NT2/D1 (cell line): ENCODE data around the gene FAM47E.
"Not testable (repeated sequence)": the region's sequence is repeated elsewhere in the genome, so short reads cannot be mapped to it uniquely, and the experiment has no call there.

Experiments
- DNase-seq: peaks from one replicate; pipeline ENCODE4 v3.0.0-alpha.2; 2011; ENCODE audit warnings: low read depth, low spot score
- H3K27me3 ChIP-seq: 2 replicates; pipeline ENCODE4 v1.6.0; 2011; ENCODE audit warnings: mild to moderate bottlenecking; ENCODE audit not compliant: insufficient read length, insufficient read depth
- H3K36me3 ChIP-seq: 2 replicates; pipeline ENCODE4 v1.6.1; 2011; ENCODE audit warnings: mild to moderate bottlenecking, low read length, mixed read lengths; ENCODE audit not compliant: insufficient read depth, insufficient read length
- H3K4me1 ChIP-seq: 2 replicates; pipeline ENCODE4 v1.5.1; 2011; ENCODE audit not compliant: insufficient read depth, insufficient read length
- H3K4me3 ChIP-seq: 2 replicates; pipeline ENCODE4 v1.5.1; 2011; ENCODE audit warnings: low read depth; ENCODE audit not compliant: insufficient read length
- H3K9ac ChIP-seq: 2 replicates; pipeline ENCODE4 v1.6.0; 2011; ENCODE audit warnings: low read depth; ENCODE audit not compliant: insufficient read length
- H3K9me3 ChIP-seq: 2 replicates; pipeline ENCODE4 v1.5.1; 2011; ENCODE audit warnings: mild to moderate bottlenecking, low read length; ENCODE audit not compliant: insufficient read depth
- SUZ12 ChIP-seq: IDR thresholded peaks from 2 replicates; pipeline ENCODE4 v1.6.1; 2011; ENCODE audit not compliant: insufficient read length, insufficient read depth; ENCODE audit errors: extremely low read depth
- YY1 ChIP-seq: IDR thresholded peaks from 2 replicates; pipeline ENCODE4 v1.6.1; 2011; ENCODE audit not compliant: insufficient read length, insufficient read depth
- ZNF274 ChIP-seq: IDR thresholded peaks from 2 replicates; pipeline ENCODE4 v1.6.1; 2011; ENCODE audit warnings: mild to moderate bottlenecking, low read depth, low read length

Gene FAM47E

DNA sequence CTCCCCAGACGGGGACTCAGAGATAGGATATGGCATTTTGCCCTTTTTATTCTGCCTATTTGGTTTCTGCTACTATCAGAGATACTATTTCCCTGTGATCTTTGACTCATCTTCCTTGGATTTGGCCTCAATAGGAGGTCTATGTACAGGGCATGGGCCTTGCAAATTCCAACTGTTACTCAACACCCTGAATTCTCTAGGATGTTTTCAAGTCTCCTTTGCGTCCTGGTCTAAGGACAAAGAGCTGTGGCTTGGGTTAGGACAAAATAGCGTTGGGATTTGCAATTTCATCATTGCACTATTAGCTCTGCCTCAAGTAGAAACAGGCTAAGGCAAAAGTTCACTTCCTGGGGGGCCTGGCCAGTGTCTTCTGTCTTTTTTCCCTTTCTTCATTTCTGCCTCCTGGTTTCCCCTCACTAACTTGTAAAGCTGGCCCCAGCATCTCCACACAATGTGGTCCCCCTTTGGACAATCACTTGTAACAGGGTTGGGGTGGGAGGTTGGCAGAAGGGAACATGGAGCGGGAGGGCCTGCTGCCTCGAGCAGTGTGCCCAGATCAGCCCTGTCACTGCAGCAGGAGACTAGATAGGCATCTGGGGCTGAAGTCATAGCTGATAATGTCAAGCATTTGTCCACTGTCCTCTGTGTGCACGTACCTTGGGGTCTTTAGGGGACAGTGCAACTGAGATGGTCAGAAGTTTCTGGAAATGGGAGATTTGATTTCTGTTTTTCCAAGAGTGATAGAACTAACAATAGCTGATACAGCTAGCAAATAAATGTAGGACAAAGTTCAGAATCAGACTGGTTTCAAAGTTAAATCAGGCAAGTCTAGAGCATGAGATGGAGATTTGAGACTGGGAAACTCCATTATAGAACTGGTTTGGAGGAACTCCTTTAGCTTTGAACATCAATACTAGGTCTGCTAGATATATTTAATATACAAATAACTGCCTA is 29.2 kb downstream of the FAM47E start:
- H3K9me3 ChIP-seq = no peaks in the 10 kb centered on the region
- no peak for DNase-seq
- H3K4me1 ChIP-seq = no peaks in the 10 kb centered on the region
- no peaks in the 10 kb centered on the region for H3K36me3 ChIP-seq
- H3K9ac ChIP-seq = no peak overlapping the region
- no peaks in the 10 kb centered on the region for H3K27me3 ChIP-seq
- TF ChIP-seq ZNF274 (no peak), YY1 (no peak), SUZ12 (no peak)
- no peak overlapping the region for H3K4me3 ChIP-seq

DNA sequence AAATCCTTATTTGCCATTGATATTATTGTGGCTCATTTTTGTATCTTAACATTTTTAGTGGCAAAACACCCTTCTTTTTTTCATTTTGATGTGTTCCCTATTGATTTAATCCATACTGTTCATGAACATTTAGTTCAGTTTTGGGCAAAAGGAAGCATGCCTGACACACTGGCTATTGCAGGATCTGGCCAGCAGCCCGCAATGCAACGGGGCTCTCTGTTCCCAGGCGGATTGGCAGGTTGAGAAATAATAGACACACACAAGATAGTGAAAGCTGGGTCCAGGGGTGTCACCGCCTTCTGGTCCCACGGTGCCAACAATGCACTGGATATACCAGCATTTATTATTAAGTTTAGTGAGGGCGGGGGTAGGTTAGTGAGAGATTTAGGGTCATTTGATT is 30.1 kb downstream of the FAM47E start:
- H3K36me3 ChIP-seq, H3K27me3 ChIP-seq, DNase-seq, H3K4me1 ChIP-seq, H3K9ac ChIP-seq, H3K4me3 ChIP-seq, H3K9me3 ChIP-seq: not testable (repeated sequence)

DNA sequence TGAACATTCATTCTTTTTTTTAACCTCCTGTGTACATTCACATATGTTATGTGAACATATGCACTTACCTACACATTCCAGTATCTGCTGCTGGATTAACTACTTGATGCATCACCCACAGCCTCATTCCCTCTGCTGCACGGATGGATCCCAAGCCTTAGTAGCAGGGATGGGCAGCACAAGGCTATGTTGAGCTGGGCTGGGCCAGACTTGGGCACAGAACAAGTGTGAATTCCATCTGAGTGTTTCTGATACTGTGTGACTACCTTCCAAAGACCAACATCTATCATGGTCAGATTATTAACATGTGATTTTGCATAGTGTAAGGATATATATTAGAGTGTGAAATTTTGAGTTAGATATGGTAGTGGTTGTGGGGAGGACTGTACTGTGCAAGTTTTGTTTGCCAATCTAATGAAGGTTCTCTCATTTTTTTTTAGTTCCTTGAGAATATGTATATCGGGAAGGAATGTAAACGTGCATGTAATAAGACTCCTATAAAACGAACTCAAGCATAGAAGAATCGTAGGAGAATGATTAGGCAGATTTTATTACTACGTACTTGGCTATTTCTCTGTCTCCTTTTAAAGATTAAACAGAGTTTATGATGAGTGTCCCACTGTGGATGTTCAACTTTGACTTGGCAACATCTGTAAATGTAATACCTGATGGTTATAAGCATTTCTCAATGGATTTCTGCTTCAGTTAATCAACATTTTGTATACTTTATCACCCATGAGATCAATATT is 31.6 kb downstream of the FAM47E start:
- no peaks in the 10 kb centered on the region for H3K9me3 ChIP-seq
- DNase-seq = no peak
- H3K27me3 ChIP-seq = no peaks in the 10 kb centered on the region
- no peak overlapping the region for H3K9ac ChIP-seq
- no peak overlapping the region for H3K4me3 ChIP-seq
- no peaks in the 10 kb centered on the region for H3K4me1 ChIP-seq
- no peaks in the 10 kb centered on the region for H3K36me3 ChIP-seq
- TF ChIP-seq ZNF274 (no peak), YY1 (no peak), SUZ12 (no peak)

DNA sequence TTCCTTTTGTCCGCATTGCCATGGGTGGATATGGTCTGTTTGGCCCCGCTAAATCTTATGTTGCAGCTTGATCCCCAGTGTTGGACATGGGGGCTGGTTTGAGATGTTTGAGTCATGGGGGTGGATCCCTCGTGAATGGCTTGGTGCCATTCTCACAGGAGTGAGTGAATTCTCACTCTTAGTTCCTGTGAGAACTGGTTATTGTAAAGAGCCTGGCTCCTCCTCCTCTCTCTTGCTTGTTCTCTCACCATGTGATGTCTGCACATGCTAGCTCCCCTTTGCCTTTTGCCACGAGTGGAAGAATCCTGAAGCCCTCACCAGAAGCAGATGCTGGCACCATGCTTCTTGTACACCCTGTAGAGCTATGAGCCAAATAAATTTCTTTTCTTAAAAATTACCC is 32.4 kb downstream of the FAM47E start:
- no peak for DNase-seq
- H3K4me3 ChIP-seq = no peak overlapping the region
- TF ChIP-seq ZNF274 (no peak), YY1 (no peak), SUZ12 (no peak)

DNA sequence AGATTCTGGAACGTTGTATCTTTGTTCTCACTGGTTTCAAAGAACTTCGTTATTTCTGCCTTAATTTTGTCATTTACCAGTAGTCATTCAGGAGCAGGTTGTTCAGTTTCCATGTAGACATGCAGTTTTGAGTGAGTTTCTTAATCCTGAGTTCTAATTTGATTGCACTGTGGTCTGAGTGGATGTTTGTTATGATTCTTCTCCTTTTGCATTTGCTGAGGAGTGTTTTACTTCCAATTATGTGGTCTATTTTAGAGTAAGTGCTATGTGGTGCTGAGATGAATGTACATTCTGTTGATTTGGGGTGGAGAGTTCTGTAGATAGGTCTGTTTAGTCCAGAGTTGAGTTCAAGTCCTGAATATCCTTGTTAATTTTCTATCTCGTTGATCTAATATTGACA is 36.3 kb downstream of the FAM47E start:
- not testable (repeated sequence) for H3K27me3 ChIP-seq, H3K9ac ChIP-seq, DNase-seq, H3K4me3 ChIP-seq, H3K4me1 ChIP-seq, H3K9me3 ChIP-seq, H3K36me3 ChIP-seq

More for the DNA sequence above, 32.4 kb downstream of the FAM47E start:
- Histone ChIP-seq H3K36me3 (no peaks in the 10 kb centered on the region), H3K9me3 (no peaks in the 10 kb centered on the region), H3K9ac (no peak overlapping the region), H3K4me1 (no peaks in the 10 kb centered on the region), H3K27me3 (no peaks in the 10 kb centered on the region)

DNA sequence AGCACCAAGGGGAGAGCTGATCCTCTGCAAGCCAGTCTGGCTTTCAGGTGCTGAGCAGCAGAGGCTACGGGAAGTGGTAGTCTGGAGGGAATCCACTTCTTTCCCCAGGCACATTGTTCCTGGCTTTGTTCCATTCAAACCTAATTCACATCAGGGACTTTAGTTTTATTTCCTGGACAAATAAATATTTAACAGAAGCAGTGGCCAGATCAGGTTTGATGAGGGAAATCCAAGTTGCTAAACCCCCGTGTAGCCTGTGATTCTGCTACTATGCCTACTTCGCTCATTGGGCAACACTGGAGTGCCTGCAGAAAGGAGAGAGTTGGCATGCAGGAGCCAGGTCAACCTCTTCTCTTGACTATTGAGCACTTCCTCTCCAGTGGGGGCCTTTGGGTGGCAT is 41.2 kb downstream of the FAM47E start:
- no peak for DNase-seq
- H3K9me3 ChIP-seq = no peaks in the 10 kb centered on the region
- no peaks in the 10 kb centered on the region for H3K36me3 ChIP-seq
- H3K27me3 ChIP-seq = no peaks in the 10 kb centered on the region
- H3K4me3 ChIP-seq = no peak overlapping the region
- no peak overlapping the region for H3K9ac ChIP-seq
- no peaks in the 10 kb centered on the region for H3K4me1 ChIP-seq
- TF ChIP-seq SUZ12 = no peak
- TF ChIP-seq YY1 = no peak
- TF ChIP-seq ZNF274 = no peak

DNA sequence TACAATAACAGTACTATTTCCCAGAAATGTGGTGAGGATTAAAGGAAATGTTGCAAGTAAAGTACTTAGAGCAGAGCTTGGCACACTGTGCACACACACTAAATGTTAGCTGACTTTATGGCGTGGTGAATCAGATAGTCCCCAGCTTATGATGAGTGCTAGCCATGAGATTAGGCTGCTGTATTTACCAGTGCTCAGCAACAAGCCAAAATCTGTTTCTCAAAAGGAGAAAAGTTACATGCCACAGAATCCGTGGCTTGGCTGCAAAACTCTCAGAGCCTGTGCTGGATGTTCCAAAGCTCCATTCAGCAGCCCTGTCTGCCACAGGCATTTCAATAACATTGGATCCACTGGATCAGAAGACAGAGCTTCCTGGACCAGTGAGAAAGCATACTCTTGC is 42.3 kb downstream of the FAM47E start:
- no peak for TF ChIP-seq SUZ12
- no peak for TF ChIP-seq ZNF274
- TF ChIP-seq YY1 = no peak
- H3K4me1 ChIP-seq = no peaks in the 10 kb centered on the region
- H3K4me3 ChIP-seq = no peak overlapping the region
- H3K9me3 ChIP-seq = peaks cover 8% of the 10 kb centered on the region; the same call in 1 of the 2 replicates
- H3K27me3 ChIP-seq = no peaks in the 10 kb centered on the region
- no peak overlapping the region for H3K9ac ChIP-seq
- no peaks in the 10 kb centered on the region for H3K36me3 ChIP-seq
- no peak for DNase-seq
